Measurements from ENCODE around the gene ETS2. TPM values are rescaled to one million over a fixed set of nuclear protein-coding genes. Genes with fewer than 3 reads are reported as not detected.
"Not testable (repeated sequence)": the region's sequence is repeated elsewhere in the genome, so short reads cannot be mapped to it uniquely, and the experiment has no call there.

ETS2 gene
- total RNA-seq, 1 donor from 2014 or later: 35.3 TPM

DNA sequence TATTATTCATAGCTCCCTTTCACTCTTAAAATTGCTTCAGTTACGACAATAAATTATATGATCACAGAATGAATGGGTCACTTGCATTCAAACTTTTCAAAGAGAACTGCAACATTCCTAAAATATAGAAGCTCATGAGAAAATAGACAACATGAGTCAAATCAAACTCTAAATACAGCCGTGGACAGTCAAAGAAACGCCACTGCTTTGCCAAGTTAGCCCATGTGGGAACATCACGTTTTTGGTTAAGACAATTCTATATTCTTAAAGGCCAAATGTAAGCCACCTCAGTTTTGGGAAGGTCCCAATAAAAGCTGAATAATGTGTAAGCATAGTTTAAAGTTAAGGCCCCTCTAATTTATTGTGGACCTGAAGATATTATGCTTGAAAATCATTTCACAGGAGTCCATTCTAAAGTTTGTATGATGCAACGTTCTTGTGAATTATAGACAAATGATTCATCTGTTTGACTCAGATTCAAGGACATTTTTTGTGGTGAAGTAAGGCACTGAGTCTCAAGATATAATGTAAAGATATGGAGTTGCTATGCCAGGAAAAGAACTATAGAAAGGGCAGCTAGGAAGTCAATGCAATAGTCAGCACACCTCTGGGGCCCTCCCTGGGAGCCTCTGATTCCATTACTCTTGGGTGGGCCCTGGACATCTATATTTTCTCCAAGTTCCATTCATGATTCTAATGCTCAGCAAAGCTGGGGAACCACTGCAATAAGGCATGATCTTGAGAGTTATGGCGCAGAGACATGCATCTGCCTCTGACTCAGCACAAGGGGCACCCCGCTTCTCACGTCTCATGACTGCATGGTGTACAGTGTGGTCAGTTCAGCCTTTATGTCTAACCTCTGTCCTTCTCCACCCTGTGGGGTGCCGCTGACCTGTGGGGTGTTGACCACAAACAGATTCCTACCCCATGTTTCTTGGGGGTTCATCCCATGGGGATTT lies 33.9 kb downstream of the ETS2 start:
- peak; percentile 74 for DNase-seq (ENCODE audit: low read depth)

DNA sequence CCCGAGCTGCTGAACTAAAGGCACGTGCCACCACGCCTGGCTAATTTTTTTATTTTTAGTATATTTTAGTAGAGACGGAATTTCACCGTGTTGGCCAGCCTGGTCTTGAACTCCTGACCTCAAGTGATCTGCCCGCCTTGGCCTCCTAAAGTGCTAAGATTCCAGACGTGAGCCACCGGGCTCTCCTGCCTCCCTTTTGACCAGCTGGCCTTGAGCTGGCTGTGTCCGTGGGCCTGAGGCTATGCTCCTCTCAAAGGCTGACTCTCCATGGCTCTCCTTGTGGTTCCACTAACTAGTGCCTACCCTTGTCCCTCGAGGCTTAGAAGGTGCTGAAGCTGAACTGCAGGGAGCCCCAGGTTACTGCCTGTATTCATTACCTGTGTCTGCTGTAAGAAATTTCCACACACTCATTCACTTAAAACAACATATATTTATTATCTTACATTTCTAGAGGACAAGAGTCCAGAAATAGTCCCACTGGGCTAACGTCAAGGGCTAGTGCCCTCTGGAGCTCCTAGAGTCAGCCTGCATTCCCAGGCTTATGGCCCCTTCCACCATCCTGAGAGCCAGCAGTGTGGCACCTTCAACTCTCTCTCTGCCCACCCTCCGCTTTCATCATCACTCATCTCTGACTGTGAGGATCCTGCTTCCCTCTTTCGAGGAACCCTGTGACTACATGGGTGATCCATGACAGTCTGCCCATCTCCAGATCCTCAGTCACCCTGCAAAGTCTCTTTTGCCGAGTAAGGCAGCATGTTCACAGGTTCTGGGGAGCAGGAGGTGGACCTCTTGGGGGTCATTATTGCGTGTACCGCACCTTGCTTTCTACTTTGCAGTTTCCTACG lies 34.9 kb downstream of the ETS2 start:
- no peak for DNase-seq (ENCODE audit: low read depth)

DNA sequence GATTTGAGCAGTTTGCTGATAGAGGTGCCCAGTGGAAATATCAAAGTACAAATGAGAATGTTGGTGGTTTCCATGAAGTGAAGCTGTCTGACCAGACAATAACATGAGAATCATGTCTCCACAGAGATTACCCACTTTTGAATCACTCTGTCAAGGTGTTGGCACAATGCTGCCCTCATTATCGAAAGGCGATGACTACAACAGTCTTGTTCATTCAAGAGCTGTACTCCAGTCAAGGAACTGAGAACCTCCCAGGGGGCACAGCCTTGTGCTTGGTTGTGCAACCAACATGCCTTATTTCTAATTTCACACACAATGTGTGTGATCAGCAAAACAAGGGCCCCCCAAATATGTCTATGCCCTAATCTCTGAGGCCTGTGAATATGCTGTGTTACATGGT lies 35.7 kb downstream of the ETS2 start:
- no peak for DNase-seq (ENCODE audit: low read depth)

DNA sequence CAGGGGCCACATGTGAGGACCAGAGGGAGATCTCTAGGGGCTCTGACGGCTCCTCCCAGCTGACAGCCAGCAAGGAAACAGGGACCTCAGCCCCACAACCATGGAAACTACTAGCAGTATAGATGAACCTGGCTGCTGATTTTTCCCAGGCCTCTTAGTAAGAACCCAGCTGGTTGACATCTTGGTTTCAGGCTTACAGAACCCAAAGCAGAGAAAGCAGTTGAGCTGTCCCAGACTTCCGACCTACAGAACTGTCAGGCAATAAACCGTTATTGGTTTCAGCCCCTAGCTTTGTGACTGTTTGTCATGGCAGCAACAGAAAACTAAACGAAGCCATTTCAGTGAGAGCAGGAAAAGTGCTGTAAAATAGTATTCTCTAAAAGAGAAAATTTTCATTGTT lies 36.4 kb downstream of the ETS2 start:
- DNase-seq (ENCODE audit: low read depth): no peak

DNA sequence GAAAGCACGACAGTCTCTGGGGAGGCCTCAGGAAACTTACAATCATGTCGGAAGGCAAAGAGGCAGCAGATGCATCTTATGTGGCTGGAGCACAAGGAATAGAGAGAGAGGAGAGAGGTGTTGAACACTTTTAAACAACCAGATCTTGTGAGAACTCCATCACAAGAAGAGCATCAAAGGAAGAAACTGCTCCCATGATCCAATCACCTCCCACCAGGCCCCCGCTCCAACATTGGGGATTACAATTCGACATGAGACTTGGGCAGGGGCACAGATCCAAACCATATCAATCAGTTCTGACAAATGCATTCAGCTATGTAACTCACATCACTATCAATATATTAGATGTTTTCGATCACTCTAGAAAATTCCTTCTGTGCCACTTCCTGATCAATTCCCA lies 37.6 kb downstream of the ETS2 start:
- DNase-seq (ENCODE audit: low read depth): no peak

DNA sequence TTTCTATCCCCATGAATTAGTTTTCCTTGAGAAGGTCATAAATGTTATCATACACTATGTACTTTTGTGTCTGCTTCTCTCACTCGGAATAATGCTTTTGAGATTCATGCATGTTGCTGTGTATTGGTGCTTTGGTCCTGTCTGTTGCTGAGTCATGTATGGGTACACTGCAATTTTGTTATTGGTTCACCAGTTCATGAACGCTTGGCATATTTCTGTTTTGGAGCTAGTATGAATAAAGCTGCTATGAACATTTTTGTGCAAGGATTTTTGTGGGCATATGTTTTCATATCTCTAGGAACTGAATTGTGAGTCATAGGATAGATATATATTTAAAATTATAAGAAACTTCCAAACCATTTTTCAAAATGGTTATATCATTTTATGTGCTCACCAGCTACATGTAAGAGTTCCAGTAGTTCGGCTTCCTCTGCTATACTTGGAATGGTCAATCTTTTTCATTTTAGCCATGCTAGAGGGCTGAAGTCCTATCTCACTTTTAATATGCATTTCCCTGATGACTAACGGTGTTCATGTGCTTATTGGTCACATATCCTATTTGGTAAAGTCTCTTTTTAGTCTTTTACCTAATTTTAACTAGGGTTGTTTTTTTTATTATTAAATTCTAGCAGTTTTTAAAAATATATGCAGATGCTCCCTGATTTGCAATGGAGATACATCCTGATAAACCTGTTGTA lies 38.2 kb downstream of the ETS2 start:
- no peak for DNase-seq (ENCODE audit: low read depth)

DNA sequence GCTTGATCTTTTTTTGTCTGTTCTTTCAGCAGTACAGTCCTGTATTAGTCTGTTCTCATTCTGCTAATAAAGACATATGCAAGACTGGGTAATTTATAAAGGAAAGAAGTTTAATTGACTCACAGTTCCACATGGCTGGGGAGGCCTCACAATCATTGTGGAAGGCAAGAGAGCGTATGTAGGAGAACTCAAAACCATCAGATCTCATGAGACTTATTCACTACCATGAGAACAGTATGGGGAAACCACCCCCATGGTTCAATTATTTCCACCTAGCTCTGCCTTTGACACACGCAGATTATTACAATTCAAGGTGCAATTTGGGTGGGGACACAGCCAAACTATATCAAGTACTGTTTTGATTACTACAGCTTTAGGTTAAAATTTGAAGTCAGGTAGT lies 39.6 kb downstream of the ETS2 start:
- not testable (repeated sequence) for DNase-seq (ENCODE audit: low read depth)

DNA sequence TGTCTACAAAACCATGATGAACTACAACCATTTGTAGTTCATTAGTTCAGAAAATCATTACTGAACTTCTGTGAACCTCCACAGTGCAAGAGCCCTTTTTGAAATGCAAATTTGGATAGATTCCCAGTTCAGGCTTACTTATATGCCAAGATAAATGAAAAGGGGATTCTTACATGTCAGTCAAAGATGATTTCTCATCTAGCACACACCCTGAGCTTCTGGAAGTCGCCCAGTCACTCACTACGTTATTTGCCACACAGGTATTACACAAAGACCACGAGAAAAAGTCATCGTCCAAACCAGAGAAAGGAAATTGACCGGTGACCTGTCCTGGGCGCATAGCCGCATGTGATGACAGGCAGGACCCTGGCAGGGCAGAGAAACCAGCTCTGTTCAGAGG lies 41.8 kb downstream of the ETS2 start:
- DNase-seq (ENCODE audit: low read depth): no peak

DNA sequence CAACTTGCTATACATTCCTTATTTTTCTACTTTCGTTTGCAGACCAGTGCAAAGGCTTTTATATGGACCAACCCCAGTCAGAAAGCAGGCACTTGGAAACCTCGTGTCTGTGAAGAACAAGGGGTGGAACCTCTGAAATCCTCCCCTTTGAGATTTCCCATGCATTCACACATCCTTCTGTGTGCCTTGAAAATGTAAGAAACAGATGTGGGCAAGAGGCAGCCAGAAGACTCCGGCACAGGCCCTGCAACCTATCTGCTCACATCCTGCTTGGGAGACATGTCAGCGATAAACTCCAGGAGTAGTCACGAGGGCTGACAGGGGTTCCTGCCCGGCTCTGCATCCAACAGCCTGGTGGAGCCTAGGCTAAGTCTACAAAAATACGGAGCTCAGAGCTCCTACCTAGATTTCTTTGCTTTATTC lies 42.5 kb downstream of the ETS2 start:
- no peak for DNase-seq (ENCODE audit: low read depth)

DNA sequence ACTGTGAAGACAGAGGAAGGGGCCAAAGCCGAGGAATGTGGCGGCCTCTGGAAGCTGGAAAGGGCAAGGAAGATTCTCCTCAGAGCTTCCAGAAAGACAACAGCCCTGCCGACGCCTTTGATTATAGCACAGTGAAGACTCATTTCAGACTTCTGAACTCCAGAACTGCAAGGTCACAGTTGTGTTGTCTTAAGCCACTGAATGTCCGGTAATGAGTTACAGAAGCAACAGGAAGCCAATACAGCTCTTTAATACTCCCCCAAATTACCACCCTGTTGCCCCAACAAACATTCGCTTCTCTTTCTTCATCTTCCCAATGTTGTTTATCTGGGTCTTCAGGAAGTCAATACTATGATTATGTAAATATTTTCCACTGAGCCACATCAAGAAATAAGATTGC lies 44.0 kb downstream of the ETS2 start:
- DNase-seq (ENCODE audit: low read depth): peak; percentile 62

DNA sequence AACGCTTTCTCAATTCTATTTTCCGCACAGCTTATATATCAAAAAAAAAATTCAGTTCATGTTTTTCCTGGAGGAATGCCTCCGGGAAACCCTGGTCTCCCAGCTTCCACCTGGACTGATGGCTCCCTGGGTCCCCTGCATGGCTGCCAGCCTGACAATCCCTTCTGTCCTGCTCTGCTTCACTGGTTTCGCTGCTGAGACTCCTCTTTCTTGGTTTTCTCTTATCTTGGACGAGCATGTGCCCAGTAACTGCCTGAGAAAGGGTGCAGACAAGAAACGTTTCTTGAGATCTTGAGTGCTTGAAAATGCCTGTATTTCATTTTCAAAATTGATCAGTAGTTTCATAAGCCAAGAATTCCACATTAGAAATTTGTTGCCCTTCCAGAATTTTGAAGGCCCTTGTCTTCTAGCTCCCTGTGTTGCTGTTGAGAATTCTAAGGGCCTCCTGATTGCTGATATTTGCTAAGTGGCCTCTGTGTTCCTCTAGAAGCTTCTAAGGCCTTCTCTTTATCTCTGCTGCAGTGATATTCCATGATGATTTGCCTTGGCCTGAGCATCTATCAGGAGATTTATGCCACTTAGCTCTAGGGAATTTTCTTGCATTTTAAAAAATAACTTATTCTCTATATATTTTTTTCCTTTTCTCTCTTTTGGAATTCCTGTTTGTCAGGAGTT lies 44.7 kb downstream of the ETS2 start:
- DNase-seq (ENCODE audit: low read depth): no peak

DNA sequence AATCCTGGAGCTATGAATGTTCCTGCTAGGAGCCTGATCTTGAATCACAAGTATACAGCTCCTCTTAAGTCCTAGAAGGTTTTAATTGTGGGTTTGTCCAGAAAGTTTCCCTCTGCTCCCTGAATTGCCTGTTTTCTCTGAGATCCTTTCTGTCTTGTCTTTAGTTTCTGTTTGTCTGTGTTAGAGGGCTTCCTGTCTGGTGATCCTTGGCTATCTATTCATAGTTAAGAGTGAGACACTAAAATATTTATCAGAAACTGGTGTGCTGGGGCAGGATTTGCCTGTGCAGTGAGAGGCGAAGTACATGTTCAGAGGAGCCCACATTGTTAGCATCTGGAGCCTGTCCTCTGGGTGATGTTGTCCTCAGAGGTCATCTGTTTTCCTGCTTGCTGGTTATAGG lies 45.4 kb downstream of the ETS2 start:
- DNase-seq (ENCODE audit: low read depth): no peak

DNA sequence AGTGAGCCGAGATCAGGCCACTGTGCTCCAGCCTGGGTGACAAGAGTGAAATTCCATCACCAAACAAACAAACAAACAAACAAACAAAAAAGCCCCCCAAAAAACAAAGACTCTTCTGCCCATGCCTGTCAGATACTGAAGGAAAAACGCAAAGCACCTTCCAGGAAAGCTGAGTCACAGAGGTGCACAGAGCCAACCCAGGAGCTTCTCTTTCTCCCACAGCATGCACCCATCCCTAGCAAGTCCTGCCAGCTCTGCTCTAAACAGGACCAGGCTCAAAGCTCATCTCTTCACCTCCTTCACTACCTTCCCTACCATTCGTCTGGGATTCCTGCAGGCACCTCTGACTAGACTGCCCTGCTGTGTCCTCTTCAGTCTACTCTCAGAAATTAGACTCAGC lies 46.5 kb downstream of the ETS2 start:
- DNase-seq (ENCODE audit: low read depth): peak; percentile 19

DNA sequence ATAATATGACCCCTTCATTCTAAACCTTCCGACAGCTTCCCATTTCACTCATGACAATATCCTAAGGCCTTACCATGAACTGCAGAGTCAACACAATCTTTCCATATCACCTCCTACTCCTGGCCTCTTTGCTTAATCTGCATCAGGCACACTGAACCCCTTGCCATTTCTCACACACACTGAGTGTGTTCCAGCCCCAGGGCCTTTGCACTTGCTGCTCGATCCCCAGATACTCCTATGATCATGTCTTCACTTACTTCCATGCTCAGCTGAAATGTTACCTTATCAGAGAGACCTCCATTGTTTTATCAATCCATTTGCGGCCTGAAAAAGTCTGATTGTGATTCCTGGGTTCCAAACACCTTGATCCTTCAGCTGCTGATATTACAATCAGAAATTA lies 47.0 kb downstream of the ETS2 start:
- DNase-seq (ENCODE audit: low read depth): no peak

DNA sequence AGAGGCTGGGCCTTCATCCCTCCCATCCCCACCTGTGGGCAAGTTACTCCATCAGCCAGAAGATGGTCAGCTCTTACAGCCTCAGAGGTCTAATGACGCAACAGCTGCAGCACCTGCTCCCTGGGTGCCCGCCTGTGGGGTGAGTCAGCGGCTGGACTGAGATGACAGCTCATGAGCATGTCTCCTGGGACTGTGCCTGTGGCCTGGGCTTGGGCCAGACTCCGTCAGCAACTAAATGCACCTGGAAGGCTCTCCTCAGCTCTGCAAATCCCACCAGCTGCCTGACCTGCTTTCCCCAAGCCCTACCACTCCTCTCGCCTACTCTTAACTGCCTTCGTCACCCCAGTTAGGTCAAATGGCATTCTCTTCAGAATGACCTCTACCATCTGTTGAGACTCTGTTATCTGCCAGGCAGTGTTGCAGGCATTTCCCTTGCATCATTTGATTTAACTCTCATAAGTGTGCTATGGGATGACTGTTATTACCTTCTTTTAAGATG lies 47.7 kb downstream of the ETS2 start:
- peak; percentile 92 for DNase-seq (ENCODE audit: low read depth)

DNA sequence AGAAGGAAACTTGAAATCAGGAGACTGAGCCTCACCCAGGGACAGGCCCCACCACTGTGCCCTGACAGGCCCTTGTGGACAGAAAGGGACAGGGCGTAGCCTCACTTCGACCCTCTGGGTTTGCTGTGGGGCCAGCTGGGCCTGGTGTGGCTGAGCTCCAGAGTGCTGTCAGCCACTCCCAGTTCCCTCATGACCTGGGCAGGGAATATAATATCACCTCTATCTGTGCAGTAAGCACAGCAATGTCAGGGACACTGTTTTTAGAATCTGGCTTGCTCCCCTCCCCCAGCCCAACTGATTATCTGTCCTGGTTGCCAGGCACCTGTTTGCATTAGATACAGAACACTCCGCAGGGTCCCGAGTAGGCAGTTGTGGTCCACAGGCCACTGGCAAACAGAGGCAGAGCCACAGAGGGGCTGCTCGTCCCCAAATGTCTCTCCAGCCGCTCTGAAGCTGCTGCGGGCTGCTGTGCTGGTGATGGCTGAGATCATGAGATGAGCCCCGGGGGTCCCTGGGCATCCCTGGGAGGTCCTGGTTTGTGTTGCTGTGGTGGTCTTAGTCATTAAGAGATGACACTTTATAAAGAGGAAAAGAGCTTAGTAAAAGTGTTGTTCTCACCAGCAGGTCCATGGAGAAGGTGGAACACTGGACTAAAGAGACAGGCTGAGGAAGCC lies 51.6 kb downstream of the ETS2 start:
- DNase-seq (ENCODE audit: low read depth): no peak

DNA sequence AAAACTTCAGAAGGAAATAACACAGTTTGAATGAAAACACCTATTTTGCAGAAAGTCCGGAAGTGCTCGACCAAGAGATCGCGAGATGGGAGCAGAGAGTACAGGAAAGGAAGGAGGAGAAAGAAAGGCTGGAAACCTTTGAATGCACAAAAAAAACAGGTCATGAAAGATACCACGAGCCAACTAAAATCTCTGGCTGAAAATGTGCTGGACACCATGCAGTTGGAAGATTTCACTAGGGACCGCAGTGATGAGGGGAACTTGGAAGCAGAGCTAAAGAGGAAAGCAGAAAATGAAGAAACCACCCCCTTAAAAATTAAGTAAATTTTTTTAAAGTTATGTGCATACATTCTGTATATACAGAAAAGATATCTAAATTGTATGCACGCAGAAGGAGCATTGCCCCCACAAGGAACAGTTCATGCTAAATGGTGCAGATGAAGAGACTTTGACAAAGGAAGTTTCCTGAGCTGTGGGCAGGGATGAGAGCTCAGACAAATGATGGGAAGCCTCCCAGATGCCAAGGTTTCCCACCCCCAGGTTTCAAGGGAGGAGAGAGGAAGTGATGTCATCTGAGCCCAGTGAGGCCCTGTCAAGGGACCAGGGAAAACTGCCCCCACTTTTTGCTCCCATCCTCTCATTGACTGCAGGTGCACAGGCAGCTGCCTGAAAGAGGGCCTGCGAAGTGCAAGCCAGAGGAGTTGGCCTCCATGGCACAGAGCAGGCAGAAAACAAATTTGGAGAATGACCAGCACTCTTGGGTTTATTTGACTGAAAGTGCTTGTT lies 52.5 kb downstream of the ETS2 start:
- no peak for DNase-seq (ENCODE audit: low read depth)

DNA sequence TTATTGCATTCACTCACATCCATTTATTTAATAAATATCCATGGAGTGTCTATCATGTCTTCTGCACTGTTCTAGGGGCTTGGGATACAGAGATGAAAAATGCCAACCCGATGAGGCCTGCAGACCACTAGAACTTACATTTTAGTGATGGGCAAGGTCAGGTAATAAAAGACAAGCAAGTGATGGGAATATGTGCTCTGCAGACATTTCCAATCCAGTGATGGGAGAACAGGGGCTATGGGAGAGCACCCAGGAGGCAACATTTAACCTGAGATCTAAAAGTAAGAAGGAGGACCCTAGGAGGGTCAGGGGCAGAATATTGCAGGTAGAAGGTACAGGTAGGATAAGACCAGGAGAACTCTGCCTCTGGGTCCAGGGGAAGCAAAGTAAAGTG lies 53.1 kb downstream of the ETS2 start:
- no peak for DNase-seq (ENCODE audit: low read depth)

DNA sequence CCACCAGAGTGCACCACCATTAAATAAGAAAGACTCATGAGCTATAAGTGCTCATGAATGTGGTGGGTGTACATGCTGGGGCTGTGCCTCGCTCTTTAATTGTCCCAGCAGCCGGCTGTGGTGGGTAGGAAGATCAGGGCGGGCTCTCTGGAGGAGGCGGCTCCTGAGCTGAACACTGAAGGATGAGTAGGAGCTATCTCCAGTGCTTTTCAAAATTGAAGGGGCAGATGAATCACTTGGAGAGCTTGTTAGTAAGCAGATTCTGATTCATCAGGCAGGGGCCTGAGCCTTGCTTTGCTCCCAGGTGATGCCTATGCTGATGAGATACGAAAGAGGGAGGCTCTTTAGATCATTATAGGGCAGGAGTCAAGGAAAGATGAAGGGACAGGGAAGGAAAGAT lies 54.1 kb downstream of the ETS2 start:
- peak; percentile 7 for DNase-seq (ENCODE audit: low read depth)

DNA sequence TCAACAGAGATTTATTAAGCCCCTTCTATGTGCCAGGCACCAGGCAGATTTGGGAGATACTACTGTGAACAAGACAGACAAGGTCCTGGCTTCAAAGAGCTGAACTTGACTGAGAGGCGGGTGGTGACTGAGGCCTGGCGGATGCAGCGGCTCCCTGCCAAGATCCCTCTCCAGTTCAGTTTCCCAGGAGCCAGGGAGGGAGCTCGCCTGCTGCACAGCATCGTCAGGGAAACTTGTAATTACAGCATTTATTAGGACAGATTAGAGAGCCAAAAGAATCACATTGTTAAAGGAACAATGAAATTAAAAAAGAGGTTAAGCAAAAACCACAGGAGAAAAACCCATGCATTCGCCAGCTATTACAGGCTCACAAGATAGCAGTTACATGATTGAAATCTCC lies 55.3 kb downstream of the ETS2 start:
- DNase-seq (ENCODE audit: low read depth): no peak
